H1 (cell line): ENCODE results near the gene CALCOCO2.

Experiments used
- MAFK ChIP-seq: IDR thresholded peaks from 2 replicates; pipeline ENCODE4 v1.6.1; 2012; ENCODE audit warnings: low read depth, mild to moderate bottlenecking, improper control_type of control experiment, low read length
- NRF1 ChIP-seq: IDR thresholded peaks from 2 replicates; pipeline ENCODE4 v1.6.1; 2011; ENCODE audit warnings: mild to moderate bottlenecking, low read depth, low read length, improper control_type of control experiment
- POLR2A ChIP-seq, 2 experiments: IDR thresholded peaks; 1 replicate in 1 of 2; 2 replicates in 1 of 2; pipeline ENCODE4 v1.6.1; 2011; ENCODE audit warnings: low read depth in 2 of 2, low read length in 2 of 2, mild to moderate bottlenecking in 2 of 2; ENCODE audit errors: control extremely low read depth in 1 of 2
- RAD21 ChIP-seq, 2 experiments: IDR thresholded peaks in 1 of 2; conservative IDR thresholded peaks in 1 of 2; 2 replicates each; pipeline ENCODE4 v1.6.1; 2011; ENCODE audit warnings: low read depth in 2 of 2, low read length in 2 of 2, improper control_type of control experiment in 1 of 2, inconsistent platforms in 1 of 2, mild to moderate bottlenecking in 1 of 2, moderate library complexity in 1 of 2
- SRF ChIP-seq: IDR thresholded peaks from 2 replicates; pipeline ENCODE4 v1.6.1; 2011; ENCODE audit warnings: mild to moderate bottlenecking, low read depth, low read length, moderate library complexity

- no peak for TF ChIP-seq NRF1
- TF ChIP-seq MAFK: no peak
- no peak for TF ChIP-seq RAD21 (IDR thresholded peaks at IDR 0.05 in 1 of 2, conservative IDR thresholded peaks at IDR 0.05 in 1 of 2; ENCODE audit: low read depth in 2 of 2, low read length in 2 of 2)
- no peak for TF ChIP-seq POLR2A (IDR thresholded peaks at IDR 0.05; ENCODE audit: control extremely low read depth in 1 of 2, low read depth in 2 of 2, low read length in 2 of 2)
- TF ChIP-seq SRF: no peak
Observed at GRCh38 chr17:48904428-48904827, 73.6 kb downstream of the CALCOCO2 start.
